HG03196 (cell line): ENCODE measurements around the gene CEP131.

Experiments used
- ATAC-seq: cut with Tn5 transposase; IDR thresholded peaks from one replicate; pipeline ENCODE4 v1.9.1; 2021; ENCODE audit not compliant: unreplicated experiment

The CEP131 gene

DNA sequence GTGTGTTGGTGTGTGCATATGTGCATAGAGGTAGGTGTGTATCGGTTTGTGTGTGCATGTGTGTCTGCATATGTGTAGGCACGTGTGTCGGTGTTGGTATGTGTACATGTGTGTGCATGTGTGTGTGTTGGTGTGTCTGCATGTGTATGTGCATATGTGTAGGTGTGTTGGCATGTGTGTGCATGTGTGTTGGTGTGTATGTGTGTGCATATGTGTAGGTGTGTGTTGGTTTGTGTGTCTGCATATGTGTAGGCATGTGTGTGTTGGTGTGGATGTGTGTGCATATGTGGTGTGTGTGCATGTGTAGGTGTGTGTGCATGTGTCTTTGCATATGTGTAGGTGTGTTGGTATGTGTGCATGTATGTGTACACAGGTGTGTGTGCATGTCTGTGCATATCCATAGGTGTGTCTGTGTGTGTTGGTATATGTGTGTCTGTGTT lies 52.9 kb downstream of the CEP131 start:
- no peak for ATAC-seq

DNA sequence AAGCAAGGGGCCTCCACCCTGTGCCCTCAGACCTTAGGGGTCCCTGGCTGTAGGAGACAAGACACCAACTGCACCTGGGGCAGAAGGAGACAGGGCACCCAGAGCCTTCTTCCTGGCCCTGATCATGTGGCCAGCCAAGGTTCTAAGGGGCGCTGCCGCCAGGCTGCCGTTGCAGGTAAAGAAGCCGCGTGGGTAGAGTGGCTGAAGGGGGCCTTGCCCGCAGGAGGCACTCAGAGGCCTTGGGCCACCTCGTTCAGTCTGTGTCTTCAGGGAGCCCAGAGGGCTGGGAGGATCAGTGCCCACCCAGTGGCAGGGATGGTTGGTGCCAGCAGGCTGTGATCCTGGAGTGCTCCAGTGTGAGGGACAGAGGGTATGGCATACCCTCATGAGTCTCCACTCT lies 55.1 kb downstream of the CEP131 start:
- ATAC-seq, result no peak

DNA sequence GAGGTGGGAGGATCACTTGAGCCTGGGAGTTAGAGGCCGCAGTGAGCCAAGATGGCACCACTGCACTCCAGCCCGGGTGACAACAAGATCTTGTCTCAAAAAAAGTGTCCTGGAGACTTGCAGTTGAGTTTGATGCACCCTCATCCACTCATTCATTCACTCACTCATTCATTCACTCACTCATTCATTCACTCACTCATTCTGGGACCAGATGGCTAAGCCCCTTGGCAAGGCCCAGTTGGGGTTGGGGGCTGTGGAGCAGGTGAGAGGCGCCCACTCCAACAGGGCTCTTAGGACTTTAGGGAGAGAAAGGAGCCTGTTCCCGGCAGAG lies 55.6 kb downstream of the CEP131 start:
- ATAC-seq, result no peak

DNA sequence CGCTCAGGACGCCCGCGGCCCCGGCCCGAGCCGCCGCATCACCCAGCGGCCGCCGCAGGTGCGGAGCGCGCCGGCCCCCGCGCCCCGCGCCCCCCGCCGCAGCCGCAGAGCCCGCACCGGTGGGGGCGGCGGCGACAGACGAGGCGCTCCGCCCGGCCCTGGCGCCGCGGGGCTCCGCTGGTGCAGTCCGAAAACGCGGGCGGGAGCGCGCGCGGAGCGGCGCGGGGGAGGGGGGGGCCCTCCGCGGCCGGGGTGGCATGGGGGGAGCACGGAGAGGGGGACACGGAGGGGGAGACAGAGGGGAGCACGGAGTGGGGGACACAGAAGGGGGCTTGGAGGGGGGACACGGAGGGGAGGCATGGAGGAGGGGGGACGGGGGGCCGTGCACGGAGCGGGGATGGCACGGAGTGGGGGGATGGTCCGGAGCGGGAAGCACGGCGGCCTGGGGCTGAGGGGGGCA lies 56.7 kb downstream of the CEP131 start, which contains the start of gene AATK:
Gene AATK (minus strand): TSS at position 189 of the 460 bp plus-strand sequence. CDS start 229 bp downstream, outside the sequence.
- ATAC-seq, result no peak

DNA sequence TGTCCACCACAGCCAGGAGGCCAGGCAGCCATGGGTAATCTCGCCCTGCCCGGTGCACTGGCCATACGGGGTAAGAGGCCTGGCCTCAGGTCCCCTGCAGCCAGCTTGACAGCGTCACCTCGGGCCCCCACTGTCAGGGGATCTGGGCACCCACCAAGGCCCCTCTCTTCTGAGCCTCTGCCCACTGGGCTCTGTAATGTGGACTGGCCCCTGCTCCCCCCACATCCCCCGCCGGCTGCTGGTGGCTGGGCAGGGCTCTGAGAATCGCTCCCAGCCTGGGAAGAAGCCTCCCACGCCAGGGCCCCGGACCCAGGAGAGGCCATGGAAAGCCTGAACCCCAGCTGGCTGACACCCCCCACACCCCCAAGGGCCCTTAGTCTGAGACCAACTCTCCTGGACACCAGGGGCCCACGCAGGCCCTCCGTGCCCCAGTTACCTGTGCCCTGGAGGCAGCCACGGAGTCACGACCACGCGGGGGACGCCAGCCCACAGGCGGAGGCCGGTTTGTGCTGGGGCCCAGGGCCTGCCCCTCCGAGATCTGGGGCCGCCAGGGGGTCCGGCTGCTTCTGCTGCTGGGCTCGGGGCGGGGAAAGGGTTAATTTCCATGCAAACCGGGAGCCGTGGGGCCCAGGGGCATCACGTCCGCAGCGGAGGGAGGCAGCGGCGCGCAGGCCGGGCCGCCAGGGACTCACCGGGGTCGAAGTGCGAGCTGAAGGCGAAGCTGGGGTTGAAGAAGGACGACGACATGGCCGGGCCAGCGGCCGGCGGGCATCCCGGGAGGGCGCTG lies 57.3 kb downstream of the CEP131 start, which contains the start of gene PVALEF:
Gene PVALEF (plus strand): TSS at position 262 of the 787 bp plus-strand sequence. CDS start 15,720 bp downstream, outside the sequence.
- no peak for ATAC-seq

DNA sequence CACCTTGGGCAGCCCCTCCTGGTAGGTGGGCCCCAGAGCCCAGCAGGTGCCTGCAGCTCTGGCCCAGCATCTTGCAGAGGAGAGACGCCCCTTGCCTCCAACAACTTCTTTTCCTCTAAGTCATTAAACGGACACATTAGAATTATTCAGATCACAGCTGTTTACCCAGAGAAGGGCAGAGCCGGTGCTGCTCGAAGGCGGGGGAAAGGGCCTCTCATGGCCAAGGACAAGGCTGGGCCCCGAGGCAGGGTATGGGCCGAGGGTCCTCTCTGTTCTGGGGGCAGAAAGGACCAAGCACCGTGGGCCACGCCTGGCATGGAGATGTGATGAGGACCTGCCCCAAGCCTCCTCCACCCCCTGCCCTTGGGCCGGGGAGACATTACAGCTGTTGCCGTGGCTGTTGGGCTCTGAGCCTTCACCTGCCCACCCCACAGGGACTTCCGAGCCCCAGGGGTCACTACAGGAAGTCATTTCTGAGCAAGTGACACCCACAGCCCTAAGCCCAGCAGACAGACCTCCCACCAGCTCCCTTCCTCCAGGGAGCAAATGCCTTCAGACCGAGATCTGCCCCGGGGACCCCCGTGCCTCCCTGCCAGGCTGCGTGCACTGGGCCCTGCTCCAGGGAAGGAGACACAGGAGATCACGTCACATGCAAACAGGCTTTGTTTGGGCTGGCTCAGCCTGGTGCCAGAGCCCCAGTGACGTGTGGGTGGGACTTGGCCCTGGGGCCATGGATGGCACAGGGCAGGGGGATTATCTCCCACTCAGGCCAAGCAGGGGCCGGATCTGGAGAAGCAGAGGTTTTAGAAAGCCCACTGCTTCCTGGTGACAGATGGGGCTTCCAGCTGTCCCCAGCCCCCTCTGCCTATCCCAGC lies 58.2 kb downstream of the CEP131 start:
- no peak for ATAC-seq

DNA sequence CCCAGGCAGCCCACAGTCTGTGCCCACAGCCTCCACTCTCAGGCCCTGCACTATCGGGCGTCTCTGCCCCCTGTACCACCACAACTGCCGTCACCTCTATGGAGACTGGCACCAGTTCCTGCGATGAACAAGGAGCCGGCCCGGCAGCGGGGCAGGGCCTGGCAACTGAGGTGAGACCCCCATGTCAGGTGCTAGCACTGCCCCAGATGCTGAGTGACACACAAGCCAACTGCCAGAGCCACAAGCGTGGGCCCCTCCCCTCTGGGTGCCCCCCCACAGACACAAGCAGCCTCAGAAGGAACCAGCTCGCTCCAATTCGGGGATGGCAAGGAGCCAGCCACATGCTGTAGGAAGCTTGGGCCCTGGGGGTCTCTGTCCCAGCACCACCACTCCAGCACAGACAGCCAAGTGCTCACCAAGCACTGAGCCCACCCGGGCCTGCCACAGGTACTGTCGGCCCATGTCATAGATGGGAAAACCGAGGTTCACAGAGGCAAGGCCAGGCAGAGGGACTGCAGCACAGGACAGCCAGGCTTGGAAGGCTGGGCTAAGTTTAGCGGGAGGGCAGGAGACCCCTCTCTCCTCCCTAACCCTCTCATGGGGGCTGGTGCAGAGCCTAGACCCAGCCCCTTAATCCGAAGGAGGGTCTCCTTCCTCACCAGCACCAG lies 58.9 kb downstream of the CEP131 start:
- no peak for ATAC-seq

DNA sequence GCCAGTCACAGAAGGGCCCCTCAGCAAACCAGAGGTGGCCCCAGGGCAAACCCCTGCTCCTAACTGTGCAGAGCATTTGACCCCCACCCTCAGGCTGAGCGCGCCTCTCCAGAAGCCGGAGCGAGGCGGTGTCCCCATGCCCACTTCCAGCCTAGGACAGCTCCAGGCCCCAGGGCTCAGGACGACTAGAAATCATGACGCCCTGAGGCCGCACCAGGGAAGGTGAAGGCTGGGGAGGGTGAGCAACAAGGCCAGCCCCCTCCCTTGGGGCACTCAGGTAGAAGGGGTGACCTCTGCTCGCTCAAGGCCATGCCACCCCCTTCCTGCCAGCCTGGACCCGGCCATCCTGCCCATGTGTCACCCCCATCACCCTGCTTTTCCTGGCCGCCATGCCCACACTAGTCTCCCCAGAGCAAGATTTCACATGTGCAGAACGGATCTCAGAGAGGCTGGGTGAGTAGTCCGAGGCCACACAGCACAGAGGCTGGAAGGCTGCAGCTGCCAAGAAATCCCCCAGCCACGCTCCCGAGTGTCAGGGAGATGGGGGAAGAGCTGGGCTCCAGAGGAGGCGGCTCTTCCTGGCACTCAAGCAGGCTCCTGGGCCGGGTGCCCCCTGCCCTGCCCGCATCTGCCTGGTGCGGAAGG lies 59.6 kb downstream of the CEP131 start:
- ATAC-seq, result no peak

DNA sequence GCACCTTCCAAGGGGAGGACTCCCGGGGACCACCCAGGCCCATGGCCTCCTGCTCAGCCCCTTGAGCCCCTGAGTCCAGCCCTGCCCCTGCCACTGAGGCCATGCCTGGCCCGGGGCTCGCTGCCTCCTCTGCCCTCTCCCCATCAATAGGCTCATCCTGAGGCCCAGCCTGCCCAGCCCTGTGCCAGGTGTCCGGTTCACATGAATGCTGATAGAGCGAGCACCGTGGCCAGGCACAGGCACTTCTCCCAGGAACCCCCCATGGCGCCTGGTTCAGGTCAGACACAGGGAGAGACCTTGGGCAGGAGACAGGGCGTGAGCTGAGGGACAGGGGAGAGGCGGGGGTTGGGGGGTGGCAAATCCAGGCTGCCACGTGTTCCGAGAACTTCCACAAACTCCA lies 60.3 kb downstream of the CEP131 start:
- no peak for ATAC-seq

DNA sequence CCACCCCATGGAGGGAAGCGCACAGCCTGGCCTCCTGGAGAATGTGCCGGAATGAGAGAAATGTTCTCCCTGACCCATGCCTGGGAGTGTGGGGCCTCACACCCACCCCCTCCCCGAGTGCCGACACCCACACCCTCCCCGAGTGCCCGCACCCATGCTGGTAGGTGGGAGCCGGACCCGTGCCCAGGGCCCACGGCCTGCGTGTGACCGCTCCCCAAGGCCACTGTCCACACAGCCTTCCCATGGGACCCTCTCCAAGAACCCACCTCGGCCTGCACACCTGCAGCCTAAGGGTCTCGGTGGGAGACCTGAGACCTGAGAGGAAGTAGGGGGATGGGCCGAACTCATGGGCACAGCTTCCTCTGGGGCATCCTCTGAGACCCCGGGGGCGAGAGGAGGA lies 60.8 kb downstream of the CEP131 start:
- ATAC-seq, result no peak

DNA sequence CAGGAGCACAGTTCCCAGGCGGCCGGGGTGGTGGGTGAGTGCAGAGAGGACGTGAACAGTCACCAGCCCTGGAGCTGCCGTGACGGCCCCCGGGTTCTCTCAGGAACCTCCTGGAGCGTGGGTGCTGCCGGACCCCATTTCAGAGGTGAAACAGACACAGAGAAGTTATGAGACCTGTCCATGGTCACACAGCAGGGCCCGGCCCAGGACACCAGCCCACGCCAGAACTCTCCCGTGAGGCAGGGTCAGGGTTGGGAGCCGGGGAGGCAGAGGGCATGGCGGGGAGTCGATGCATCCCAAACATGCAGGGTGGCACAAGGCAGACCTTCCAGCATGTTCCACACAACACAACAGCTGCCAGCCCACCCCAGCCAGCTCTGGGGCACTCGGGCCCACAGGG lies 61.2 kb downstream of the CEP131 start:
- no peak for ATAC-seq

DNA sequence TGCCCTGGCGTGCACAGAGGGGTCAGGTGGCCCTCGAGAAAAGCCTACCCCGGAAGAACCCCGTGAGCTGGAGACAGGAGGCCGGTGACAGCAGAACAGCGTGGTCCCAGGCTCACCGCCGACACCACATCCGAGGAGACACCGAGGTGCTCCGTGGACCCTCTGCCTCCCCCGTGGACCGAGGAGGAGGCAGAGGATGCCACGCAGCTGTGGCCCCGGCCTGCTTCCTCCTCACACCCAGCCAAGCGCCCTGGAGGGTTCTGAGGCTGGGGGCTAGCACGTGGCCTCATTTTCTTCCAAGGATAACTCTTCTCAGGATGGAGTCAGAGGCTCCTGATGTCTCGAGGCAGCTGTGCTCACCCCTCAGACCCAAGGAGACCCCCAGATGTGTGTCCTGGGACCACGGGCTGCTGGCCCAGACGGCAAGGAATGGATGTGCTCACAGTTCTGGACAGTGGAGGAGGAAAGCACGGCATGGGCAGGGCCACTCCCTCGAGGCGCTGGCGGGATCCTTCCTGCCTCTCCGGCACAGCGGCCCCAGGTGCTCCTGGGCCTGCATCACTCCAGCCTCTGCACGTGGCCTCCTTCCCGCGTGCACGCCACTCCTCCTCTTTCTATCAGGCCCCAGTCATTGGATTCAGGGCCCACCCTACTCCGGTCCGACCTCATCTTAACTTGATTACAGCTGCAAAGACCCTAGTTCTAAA lies 61.9 kb downstream of the CEP131 start:
- ATAC-seq, result no peak

DNA sequence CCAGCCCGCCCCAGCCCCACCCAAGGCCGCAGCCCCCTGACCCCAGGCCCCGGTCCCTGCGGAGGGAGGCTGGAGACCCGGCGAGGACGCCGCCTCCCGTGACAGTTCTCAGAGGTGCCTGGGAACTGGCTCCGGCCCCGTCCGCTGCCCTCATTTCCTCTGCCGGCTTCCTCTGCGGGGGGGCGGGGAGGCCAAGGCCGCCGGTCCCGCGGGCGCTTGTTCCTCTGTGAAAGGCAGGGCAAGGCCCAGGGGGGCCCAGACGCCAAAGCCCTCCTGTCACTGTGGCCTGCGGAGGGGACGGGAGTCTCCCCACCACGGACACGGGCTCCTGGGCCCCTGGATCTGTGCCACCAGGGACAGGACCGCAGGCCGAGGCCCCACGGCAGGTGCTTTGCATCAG lies 62.5 kb downstream of the CEP131 start:
- ATAC-seq, result no peak

DNA sequence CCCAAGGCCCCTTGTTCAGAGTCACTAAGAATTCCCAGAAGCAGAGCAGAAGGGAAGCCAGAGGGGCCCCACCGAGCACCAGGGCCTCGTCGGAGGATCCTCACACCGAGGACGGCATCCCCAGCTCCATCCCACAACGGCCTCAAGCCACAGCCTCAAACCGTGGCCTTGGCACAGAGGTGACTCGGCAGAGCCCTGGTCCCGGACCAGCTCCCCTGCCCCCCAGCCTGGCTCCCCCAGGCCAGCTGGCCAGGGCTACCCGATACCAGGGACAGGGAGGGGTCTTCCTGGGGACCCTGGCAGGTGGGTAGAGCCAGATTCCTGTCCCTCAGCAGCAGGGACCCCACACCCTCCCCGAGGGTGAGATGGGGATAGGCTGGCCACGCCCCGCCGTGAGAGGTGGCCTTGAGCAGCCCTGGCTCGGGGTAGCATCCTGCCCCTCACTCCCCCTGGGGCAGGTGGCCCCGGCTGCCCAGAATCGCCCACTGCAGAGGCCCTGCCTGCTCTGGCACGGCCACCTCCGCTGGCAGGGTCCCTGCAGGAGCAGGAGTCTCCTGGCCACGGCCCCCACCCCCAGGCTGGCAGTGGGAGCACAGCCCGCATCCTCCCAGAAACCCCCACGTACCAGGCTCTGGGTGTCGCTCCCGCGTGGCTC lies 63.0 kb downstream of the CEP131 start:
- no peak for ATAC-seq

DNA sequence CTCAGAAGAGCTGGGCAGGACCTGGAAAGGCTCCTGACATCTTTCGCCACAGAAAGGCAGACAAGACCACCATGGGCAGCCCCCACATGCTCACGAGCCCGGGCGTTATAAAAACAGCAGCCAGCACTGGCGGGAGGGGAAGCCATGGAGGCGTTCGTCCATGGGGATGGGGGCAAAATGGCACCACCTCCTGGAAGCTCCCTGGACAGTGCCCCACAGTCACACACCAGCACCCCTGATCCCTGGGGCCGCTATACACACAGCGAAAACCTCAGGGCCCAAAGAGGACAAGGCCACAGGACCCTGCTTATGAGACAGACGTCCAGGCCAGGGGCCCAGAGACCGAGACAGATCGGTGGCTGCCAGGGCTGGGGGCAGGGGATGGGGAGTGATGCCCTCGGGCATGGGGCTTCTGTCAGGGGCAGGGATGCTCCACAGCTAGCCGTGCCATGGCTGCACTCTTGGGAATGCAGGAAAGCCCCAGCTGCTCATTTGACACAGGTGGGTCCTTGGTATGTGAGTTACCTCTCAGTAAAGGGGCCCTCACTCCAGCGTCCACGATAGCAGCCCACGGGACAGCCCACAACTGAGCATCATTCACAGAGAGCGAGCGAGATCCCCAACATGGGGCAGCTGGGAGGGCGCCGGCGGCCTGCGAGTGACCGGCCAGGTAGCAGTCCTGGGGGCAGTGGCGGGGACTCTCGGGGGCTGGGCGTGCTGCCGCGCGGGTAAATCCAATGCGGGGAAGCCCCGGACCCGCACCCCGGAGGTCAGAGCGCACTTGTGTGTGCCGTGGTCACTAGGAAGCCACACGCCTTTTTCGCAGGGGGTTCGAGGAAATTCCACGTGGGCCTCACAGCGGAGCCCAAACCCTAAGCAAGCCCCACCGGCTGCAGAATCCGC lies 63.8 kb downstream of the CEP131 start:
- ATAC-seq, result no peak

DNA sequence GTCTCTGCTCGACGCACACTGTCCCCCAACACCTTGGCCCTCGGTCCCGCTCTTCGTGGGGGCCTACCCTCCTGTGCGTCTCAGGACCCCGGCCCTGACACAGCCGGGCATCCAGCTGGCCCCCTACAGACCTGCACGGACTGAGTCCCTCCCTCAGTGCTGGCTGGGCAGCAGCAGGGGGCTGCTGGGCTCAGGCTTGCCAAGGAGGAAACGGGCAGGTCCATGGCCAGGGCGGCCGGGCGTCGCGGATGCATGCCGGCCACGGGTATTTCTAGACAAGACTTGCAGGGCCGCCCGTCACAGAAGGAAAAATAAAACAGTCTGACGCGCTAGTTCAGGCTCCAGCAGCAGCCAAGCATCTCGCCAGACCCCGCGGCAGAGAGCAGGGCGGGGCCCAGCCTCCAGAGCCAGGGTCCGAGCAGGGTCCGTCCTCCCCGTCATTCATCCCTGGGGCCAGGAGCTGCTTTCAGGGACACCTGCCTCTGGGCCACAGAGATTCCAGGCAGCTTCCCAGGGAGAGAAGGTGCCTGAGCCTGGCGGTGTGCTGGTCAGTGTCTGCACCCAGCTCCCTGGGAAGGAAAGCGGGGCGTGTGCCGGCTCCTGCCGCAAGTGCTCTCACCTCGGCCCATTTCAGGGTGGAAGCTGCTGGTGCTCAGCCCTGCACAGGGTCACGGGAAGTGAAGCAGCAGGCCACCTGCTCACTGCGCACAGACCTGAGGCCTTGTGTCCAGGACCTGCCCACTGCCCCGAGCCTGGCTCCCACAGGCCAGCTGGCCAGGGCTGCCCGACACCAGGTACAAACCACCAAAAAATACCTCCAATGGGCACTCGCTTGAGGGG lies 64.7 kb downstream of the CEP131 start:
- no peak for ATAC-seq

DNA sequence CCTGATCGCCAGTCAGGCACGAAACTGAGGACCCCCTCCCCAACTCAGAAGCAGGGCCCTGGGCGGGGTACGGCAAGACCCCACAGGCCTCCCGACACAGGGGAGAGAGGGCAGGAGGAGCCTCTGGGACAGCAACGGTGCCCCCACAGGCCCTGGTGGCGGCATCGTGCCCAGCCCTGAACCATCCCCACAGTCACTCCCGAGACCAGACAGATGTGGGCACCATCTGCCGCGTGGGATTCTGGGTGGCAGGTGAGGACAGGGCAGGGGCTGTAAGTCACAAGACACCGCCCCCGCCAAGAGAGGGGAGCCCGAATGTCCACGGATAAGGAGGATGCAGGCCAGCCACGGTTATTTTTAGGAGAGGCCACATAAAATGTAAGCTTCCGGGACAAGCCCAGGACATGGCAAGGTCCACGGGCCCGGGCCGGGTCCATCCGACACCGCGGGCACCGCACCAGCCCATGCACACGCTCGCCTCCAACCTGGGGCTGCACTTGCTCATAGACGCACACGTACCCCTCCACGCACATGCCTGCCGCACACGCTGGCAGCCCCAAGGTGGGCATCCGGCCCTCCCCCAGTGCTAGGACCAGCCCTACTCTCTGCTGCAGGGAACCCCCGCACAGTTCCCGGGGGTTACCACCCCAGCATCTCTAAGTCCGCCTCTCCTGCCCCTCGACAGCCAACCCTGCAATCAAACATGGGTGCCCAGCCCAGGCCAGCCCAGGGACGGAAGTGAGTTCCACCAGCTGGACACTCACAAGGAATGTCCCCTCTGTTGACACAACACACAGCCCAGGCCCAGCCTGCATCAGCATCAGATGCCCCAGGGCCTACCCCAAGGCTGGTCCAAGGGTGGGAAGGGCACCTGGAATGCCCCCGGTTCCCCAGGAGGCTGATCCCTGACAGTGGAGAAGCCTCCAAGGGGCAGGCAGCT lies 65.6 kb downstream of the CEP131 start:
- no peak for ATAC-seq
